ELR (cell line): ENCODE measurements around the gene PDIA2.
"Not testable (repeated sequence)": the region's sequence is repeated elsewhere in the genome, so short reads cannot be mapped to it uniquely, and the experiment has no call there.

Experiments used
- DNase-seq: peaks from one replicate; pipeline ENCODE4 v3.0.0-alpha.2; 2015; ENCODE audit warnings: low read depth

The PDIA2 gene

DNA sequence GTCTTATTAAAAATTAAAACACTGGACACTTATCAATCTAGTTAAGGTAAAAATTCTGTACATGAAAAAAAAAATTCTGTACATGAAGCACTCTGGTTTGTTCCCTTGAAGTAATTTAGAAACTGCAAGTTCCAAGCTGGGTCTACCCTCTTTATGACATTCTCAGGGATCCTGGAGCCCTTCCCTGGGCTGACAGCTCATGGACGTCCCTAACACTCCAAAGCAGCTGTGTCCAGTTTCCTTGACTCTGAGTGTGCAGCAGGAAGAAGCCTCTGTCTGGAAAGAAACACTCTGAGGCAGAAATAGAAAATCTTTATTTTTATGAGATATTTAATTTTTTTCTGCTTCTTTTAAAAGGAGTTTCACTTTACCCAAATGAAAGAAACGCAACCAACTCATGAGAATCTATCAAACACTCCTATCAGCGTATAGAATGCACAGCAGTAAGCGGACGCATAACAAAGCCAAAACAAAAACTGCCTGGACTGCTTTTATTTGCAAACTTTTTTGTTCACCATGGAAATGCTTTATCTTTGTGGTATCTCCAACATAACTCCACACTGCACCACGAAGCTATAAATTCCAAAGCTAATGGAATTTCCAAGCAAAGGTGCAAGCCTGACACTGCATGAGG is 48.3 kb downstream of the PDIA2 start:
- DNase-seq: not testable (repeated sequence)

DNA sequence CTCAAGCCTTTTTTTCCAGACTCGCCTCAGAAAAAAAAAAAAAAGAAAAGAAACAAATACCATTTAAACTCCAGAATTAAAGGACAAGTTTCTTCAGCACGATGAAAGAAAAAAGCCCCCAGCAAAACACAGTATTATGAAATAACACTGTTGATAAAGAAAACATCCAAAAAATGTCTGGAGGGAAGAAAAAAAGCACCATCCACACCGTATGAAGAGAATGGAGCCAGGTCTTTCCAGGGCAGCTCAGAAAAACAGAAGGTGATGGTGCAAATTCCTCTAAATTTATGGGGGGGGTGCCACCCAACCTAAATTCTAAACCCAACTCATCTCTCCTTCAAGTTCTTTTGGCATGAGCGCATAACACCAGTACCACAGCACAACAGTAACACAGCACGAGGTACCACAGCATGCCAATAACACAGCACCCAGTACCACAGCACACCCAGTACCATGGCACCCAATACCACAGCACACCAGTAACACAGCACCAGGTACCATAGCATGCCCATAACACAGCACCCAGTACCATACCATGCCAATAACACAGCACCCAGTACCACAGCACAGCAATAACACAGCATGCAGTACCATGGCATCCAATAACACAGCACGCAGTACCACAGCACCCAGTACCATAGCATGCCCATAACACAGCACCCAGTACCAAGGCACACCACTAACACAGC is 50.6 kb downstream of the PDIA2 start:
- DNase-seq: no peak

DNA sequence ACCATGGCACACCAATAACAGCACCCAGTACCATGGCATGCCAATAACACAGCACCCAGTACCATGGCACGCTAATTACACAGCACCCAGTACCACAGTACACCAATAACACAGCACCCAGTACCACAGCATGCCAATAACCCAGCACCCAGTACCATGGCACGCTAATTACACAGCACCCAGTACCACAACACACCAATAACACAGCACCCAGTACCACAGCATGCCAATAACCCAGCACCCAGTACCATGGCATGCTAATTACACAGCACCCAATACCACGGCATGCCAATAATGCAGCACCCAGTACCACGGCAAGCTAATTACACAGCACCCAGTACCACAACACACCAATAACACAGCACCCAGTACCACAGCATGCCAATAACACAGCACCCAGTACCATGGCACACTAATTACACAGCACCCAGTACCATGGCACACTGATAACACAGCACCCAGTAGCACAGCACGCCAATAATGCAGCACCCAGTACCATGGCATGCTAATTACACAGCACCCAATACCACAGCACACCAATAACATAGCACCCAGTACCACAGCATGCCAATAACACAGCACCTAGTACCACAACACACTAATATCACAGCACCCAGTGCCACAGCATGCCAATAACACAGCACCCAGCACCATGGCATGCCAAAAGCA is 51.3 kb downstream of the PDIA2 start:
- not testable (repeated sequence) for DNase-seq

DNA sequence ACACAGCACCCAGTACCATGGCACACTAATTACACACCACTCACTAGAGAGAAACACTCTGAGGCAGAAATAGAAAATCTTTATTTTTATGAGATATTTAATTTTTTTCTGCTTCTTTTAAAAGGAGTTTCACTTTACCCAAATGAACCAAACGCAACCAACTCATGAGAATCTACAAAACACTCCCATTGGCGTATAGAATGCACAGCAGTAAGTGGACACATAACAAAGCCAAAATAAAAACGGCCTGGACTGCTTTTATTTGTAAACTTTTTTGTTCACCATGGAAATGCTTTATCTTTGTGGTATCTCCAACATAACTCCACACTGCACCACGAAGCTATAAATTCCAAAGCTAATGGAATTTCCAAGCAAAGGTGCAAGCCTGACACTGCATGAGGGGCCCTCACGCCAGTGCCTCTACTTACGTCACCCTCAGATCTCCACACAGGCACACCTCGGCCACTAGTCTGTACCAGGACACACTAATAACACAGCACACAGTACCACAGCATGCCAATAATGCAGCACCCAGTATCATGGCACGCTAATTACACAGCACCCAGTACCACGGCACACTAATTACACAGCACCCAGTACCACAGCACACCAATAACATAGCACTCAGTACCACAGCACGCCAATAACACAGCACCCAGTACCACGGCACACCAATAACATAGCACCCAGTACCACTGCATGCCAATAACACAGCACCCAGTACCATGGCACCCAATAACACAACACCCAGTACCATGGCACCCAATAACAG is 52.1 kb downstream of the PDIA2 start:
- DNase-seq: not testable (repeated sequence)

DNA sequence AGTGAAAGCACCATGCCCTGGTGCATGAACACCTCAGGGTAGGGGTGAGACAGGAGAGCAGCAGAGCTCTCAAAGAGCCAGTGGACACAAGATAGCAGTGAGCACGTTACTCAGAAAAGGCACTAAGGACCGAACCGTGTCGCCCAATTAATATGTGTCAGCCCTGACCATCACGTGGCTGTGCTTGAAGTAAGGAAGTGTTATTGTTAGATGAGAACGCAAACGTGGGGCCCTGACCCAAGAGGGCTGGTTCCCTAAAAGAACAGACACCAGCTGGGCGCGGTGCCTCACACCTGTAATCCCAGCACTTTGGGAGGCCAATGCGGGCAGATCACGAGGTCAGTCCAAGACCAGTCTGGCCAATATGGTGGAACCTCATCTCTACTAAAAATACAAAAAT is 53.3 kb downstream of the PDIA2 start:
- no peak for DNase-seq
